Nephron progenitor cell (in vitro differentiated cells): Measurements from ENCODE around the gene SUCLG2.

Experiments used
- DNase-seq: peaks from one replicate; pipeline ENCODE4 v3.0.0; 2021
- H3K27ac Mint-ChIP-seq: 2 replicates; pipeline ENCODE4 v1.8.0; 2021; ENCODE audit warnings: mild to moderate bottlenecking, moderate library complexity, mixed read lengths
- H3K27me3 Mint-ChIP-seq: 2 replicates; pipeline ENCODE4 v1.8.0; 2021; ENCODE audit warnings: mild to moderate bottlenecking, low read depth, mixed read lengths; ENCODE audit not compliant: poor library complexity
- H3K36me3 Mint-ChIP-seq: 2 replicates; pipeline ENCODE4 v1.8.0; 2021; ENCODE audit warnings: low read depth, mixed read lengths
- H3K4me1 Mint-ChIP-seq: 2 replicates; pipeline ENCODE4 v1.8.0; 2021; ENCODE audit warnings: mixed read lengths
- H3K4me3 Mint-ChIP-seq: 2 replicates; pipeline ENCODE4 v1.8.0; 2021; ENCODE audit warnings: mild to moderate bottlenecking, moderate library complexity, mixed read lengths
- H3K9me3 Mint-ChIP-seq: 2 replicates; pipeline ENCODE4 v1.8.0; 2021; ENCODE audit warnings: mild to moderate bottlenecking, moderate library complexity, mixed read lengths
- CTCF ChIP-seq: fragments of 200-600 bp; sonication (generic); IDR thresholded peaks from 2 replicates; pipeline ENCODE4 v1.5.0; 2021; ENCODE audit warnings: antibody characterized with exemption

SUCLG2 gene

DNA sequence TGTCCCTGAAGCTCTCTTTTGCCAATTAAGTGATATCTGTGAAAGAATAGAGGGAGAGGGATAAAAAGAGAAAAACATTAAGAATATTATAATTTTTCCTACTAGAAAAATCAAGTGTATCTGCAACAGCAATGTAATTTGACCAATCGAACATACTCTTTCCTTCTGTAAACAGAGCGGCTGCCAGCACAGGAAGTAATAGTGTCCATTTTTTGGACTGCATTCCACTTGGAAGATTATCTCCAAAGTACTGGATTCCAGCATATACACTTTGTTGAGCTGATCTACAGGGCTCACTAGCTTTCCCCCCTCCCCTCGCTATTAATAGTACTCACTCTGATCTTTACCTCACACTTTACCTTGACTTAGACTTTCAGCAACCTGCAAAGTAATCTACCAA, 90.4 kb downstream of the SUCLG2 start:
- peaks cover 4% of the 10 kb centered on the region for H3K27me3 Mint-ChIP-seq
- peaks cover 2% of the 10 kb centered on the region for H3K9me3 Mint-ChIP-seq
- TF ChIP-seq CTCF = no peak
- H3K27ac Mint-ChIP-seq = no peak overlapping the region
- H3K4me3 Mint-ChIP-seq = no peak overlapping the region
- H3K4me1 Mint-ChIP-seq = no peaks in the 10 kb centered on the region
- DNase-seq = no peak
- H3K36me3 Mint-ChIP-seq = peaks cover 13% of the 10 kb centered on the region

DNA sequence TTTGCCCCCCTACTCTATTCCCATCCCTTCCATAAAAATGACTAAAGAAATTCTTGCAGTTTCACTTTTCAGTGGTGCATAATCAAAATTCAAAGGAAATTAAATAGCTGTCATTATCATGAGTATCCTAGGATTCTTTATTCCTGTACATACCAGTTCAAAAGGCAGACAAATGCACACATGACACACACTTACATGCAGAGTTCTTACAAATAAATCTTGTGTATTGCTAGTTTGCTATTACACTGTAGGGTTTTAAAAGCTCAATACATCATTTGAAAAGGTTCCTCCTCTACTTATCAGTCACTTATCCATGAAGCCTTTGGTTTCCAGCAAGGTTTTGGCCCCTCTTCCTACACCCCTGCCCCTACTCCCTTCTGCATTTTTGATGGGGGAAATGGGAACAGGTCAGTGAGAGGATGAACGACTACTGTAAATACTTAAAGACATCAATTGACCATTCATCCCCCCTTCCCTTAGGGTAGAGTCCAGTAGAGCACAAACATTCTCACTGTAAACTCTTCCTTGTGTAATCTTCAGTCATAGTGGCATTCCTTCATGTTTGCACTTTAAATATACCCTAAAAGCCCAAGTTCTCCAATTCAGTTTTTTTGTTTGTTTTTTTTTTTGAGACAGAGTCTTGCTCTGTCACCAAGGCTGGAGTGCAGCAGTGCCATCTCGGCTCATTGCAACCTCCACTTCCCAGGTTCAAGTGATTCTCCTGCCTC, 92.6 kb downstream of the SUCLG2 start:
- Mint-ChIP-seq H3K27ac (no peak overlapping the region), H3K4me1 (no peaks in the 10 kb centered on the region)

GRCh38 chr3:67561266-67561665, 93.1 kb downstream of the SUCLG2 start:
- no peak for TF ChIP-seq CTCF
- no peak overlapping the region for H3K4me3 Mint-ChIP-seq
- no peak overlapping the region for H3K27ac Mint-ChIP-seq
- no peaks in the 10 kb centered on the region for H3K9me3 Mint-ChIP-seq
- H3K36me3 Mint-ChIP-seq = peaks cover 6% of the 10 kb centered on the region
- no peak for DNase-seq
- peaks cover 4% of the 10 kb centered on the region for H3K27me3 Mint-ChIP-seq
- no peaks in the 10 kb centered on the region for H3K4me1 Mint-ChIP-seq

More for the DNA sequence above, 92.6 kb downstream of the SUCLG2 start:
- Mint-ChIP-seq H3K27me3 (peaks cover 4% of the 10 kb centered on the region), H3K4me3 (no peak overlapping the region), H3K36me3 (peaks cover 6% of the 10 kb centered on the region), H3K9me3 (no peaks in the 10 kb centered on the region)
- no peak for DNase-seq
- TF ChIP-seq CTCF = no peak

DNA sequence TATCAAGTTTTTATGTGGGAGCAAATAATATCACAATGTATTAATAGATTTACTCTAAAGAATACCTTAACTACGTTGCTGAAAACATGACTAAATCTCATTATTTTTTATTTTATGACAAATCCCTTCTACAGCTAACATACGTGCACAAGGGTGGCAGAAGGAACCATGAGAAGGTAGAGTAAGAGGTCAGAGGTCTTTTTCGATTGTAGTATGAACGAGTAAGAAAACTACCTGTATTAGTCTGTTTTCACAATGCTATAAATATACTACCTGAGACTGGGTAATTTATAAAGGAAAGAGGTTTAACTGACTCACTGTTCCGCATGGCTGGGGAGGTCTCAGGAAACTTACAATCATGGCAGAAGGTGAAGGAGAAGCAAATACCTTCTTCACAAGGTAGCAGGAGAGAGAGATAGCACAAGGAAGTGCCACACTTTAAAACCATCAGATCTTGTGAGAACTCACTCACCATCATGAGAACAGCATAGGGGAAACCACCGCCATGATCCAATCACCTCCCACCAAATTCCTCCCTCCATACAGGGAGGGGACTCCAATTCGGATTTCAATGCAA, 95.3 kb downstream of the SUCLG2 start:
- TF ChIP-seq CTCF = no peak
- Mint-ChIP-seq H3K4me3 (no peak overlapping the region), H3K9me3 (no peaks in the 10 kb centered on the region), H3K27me3 (peaks cover 4% of the 10 kb centered on the region), H3K4me1 (no peaks in the 10 kb centered on the region), H3K27ac (no peak overlapping the region), H3K36me3 (peaks cover 11% of the 10 kb centered on the region)
- DNase-seq = no peak

DNA sequence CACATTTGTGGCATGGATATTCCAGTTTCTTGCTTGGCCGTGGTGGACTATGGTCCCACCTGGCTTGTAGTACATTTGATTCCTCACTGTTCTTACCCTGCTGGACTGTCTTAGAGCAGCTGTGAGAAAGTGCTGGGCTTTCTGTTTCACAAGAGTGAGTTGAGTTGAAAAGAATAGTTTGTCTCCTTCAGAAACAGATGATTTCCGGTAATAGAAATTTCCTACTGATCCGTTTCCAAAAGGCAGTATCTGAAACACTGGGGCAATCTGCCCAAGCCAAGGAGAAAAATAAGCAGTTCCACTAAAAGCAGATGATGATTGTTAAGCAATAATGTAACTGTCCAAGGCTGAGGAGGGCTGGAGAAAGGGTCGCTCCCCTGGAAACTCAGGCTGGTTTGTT, 96.0 kb downstream of the SUCLG2 start:
- Mint-ChIP-seq H3K36me3 (peaks cover 11% of the 10 kb centered on the region), H3K4me1 (no peaks in the 10 kb centered on the region), H3K4me3 (no peak overlapping the region), H3K27me3 (peaks cover 4% of the 10 kb centered on the region), H3K27ac (no peak overlapping the region), H3K9me3 (no peaks in the 10 kb centered on the region)
- no peak for DNase-seq
- TF ChIP-seq CTCF = no peak

- no peak for TF ChIP-seq CTCF
- Mint-ChIP-seq H3K4me1 (no peaks in the 10 kb centered on the region), H3K9me3 (no peaks in the 10 kb centered on the region), H3K36me3 (peaks cover 11% of the 10 kb centered on the region), H3K4me3 (no peak overlapping the region), H3K27me3 (peaks cover 4% of the 10 kb centered on the region), H3K27ac (no peak overlapping the region)
- DNase-seq = no peak
Measured at GRCh38 chr3:67557848-67558355, 96.5 kb downstream of the SUCLG2 start.
